GM18907 (cell line): ENCODE data around the gene CAMK4.
"Not testable (repeated sequence)": the region's sequence is repeated elsewhere in the genome, so short reads cannot be mapped to it uniquely, and the experiment has no call there.

ENCODE experiments used
- ATAC-seq: cut with Tn5 transposase; IDR thresholded peaks from one replicate; pipeline ENCODE4 v1.9.1; 2021; ENCODE audit warnings: mild to moderate bottlenecking, moderate library complexity; ENCODE audit not compliant: unreplicated experiment

CAMK4 gene

DNA sequence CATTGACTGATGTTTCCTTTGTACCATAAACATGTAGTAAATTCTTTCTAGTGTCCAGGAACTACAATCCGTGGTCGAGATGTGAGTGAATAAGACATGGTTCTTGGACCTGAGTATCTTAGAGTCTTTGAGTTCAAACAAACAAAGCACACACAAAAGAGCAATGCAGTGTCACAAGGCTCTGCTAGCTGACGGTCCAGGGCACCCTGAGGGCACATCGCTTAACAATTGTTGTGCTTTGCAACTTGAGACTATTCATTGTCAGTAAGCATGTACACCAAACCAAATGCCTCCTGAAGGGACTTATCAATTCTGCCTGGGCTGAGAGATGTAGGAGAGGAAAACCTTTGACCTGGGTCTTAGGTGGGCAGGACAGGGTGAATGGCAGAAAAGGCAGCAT, 84.8 kb downstream of the CAMK4 start:
- no peak for ATAC-seq

- no peak for ATAC-seq
These were observed 85.2 kb downstream of the CAMK4 start for GRCh38 chr5:111309384-111309783.

GRCh38 chr5:111310711-111311620, 86.8 kb downstream of the CAMK4 start:
- no peak for ATAC-seq

DNA sequence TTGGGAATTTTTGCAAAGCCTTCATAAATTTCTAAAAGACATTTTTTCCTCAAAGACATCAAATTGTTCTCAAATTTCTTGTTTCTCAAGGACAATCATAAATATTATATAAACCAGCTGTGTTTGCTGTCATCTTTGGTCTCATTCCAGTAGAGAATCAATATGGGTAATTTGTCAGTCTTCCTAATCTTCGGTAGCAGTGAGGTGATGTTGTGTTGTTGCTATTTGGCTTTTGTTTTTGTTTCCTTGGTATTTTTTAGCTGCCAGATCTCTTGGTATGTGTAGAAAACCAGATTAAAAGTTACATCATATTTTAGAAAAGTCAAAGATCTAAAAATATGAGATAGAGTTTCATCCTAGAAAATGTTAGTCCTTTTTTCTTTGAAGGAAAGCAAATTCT, 87.5 kb downstream of the CAMK4 start:
- ATAC-seq, result no peak

DNA sequence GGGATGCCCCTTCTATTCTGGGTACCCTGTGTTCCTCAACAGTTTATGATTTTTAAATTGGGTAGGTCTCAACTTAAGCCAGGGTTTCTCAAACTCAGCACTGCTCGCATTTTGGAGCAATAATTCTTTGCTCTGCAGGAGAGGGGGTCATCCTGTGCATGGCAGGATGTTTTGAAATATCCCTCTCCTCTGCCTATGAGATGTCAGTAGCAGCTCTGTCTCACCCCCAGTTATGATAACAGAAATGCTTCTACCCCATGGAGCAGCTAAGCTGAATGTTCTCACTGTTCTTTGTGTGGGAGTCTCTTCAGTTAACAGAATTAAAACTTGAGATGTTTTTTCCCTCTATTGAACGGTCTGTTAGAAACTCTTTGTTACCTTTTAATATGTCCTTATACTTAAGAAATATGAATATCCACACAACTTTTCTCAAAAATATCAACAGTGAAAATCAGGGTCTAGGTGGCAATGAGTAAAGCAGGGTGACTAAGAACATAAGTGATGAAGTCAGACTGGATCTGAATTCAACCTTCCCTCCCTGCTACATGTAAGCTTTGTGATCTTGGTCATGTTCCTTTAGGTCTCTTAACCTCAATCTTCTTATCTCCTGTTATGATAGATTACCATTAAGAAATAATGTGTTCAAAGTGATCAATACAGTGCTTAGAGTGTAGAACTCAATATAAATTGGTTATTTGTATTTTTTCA, 89.0 kb downstream of the CAMK4 start:
- no peak for ATAC-seq

DNA sequence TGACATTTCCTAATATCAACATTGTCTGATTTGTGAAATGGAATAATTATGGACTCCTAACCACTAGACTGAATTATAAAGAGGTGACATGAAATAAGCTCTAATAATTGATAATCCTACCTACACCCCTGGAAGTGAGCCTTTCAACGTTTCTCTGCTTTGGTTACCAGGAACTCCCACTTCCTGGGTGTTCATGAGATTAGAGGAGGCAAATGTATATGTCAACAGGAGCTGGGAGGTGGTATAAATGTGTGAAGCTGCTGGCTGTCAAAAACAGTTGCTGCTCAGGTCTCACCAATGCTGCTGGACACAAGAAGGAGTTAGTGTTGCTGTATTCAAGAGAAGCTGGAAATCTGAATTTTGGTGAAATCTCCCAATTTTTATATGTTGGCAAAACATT, 96.8 kb downstream of the CAMK4 start:
- no peak for ATAC-seq

GRCh38 chr5:111321376-111321775, 97.2 kb downstream of the CAMK4 start:
- no peak for ATAC-seq

GRCh38 chr5:111326551-111326950, 102.4 kb downstream of the CAMK4 start:
- no peak for ATAC-seq

DNA sequence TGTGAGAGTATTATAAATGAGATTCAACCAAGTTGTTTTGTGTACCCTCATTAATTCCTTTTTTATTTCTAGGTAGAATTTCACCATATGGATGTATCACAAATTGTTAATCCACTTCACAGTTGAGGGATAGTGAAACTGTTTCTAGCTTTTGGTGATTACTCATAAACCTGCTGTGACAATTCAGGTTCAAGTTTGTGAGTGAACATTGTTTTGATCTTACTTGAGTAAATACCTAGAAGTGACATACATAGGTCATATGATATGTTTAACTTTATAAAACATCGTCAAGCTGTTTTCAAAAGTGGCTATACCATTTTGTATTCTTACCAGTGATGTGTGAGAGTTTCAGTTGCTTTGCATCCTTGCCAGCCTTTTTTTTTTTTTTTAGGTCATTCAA, 112.9 kb downstream of the CAMK4 start:
- no peak for ATAC-seq

GRCh38 chr5:111337688-111338087, 113.5 kb downstream of the CAMK4 start:
- peak; percentile 74 for ATAC-seq

DNA sequence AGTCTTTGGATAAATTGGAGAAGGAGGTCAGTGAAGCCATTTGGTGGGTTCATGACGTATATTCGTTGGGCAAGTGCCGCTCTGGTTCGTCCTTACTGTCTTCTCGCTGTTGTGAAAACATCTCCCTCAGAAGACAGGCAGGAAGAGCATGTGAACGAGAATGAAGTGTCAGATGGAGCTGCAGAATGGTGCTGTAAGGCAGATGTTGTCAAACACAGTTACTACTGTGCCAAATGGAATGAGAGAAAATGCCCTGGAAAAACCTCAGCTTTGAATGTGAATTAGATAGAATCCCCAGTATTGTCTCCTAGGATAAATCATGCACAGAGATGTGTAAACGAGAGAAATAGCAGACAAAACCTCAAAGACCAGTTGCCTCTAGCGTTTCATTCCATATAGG, 121.5 kb downstream of the CAMK4 start:
- ATAC-seq, result no peak

- no peak for ATAC-seq
These were observed 122.8 kb downstream of the CAMK4 start for GRCh38 chr5:111347021-111347420.

- ATAC-seq, result no peak
These were observed 124.6 kb downstream of the CAMK4 start for GRCh38 chr5:111348661-111349329.

GRCh38 chr5:111349429-111349828, 125.2 kb downstream of the CAMK4 start:
- ATAC-seq, result no peak

DNA sequence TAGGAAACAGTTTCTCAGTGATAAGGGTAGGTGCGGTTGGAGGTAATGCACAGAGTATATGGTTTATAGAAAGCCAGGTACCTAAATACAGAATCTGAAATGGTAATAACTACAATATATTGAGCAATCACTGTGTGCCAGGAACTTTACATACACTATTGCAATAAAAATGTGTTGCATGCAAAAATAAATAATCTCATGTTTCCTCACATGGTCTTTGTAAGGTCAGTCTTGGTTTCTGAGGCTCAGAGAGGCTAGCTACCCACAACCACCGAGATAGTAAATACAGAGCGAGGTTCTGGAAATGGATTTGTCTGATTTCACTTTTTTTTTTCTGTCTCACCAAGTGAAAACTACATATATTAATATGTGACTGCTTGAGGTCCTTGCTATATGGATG, 128.9 kb downstream of the CAMK4 start:
- no peak for ATAC-seq

GRCh38 chr5:111358726-111359125, 134.5 kb downstream of the CAMK4 start:
- not testable (repeated sequence) for ATAC-seq

DNA sequence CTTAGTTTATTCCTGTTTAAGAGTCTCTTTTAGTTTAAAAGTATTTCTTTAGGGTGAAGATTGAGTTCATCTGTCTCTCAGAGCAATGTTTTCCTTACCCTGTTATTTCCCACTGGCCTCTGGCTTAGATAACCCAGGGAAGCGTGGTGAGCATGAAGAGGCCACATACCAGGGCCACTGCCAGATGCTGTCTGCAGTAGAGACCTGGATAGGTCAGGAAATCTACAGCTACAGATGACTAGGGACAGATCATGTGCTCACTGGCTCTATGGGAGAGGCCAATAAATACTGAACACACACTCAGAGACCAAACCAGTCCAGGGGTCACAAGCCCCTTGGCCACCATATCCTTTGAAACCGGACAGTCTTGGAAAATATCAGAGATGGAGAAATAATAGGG, 136.0 kb downstream of the CAMK4 start:
- no peak for ATAC-seq

DNA sequence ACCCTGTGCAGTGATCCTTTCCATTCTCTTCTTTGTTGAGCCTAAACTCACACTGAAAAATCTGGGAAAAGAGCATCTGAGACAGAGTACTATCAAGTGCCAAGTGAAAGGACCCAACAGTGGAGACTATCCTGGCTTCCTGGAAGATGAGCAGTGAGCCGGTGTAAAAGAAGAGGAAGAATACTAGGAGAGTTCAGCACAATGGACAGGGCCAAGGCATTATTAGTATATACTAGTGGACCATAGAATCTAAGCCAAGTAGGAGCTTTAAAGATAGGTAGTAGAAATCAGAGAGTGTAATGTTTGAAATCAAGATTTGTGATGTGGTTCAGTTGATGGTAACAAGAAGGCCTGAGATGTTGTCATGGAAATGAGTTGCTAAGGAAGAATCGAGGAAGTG, 140.8 kb downstream of the CAMK4 start:
- ATAC-seq, result no peak

- ATAC-seq, result no peak
These were observed 142.2 kb downstream of the CAMK4 start for GRCh38 chr5:111366388-111366787.

DNA sequence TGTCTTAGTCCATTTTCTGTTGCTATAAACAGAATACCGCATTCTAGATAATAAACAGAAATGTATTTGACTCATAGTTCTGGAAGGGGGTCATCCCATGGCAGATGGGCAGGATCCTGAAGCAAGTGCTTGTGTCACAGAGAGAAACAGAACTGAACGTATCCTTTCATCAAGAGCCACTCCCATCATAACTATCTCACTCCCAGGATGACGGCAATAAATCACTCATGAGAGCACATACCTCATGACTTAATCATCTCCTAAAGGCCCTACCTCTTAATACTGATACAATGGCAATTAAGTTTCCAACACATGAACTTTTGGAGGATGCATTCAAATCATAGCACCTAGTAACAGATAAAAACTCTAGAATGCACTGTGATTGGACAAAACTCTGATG, 142.9 kb downstream of the CAMK4 start:
- ATAC-seq, result no peak

GRCh38 chr5:111372799-111373198, 148.6 kb downstream of the CAMK4 start:
- ATAC-seq, result no peak

DNA sequence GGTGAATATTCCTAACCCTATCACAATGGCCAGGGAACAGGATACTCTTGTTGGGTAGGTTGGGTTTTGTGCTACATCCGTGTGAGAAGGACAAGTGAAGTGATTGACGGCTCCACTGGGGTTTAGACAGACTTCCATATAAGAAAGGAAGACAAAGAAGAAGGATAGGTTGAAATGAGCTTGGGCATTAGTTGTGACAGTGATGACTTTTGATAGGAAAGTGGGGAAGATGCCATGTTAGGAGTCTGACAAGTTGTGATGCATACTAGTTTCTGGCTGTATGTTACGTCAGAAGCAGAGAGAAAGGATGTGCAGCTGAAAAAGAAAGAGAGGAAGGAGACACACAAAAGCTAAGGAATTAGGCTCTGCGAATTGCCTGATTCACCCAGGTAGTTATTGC, 150.2 kb downstream of the CAMK4 start:
- no peak for ATAC-seq
